CD4-positive, alpha-beta T cell treated with Interleukin-1 beta for 1 hour (primary cell): ENCODE measurements around the gene ZNF827.
"Not testable (repeated sequence)": the region's sequence is repeated elsewhere in the genome, so short reads cannot be mapped to it uniquely, and the experiment has no call there.

ENCODE experiments used
- DNase-seq, 2 donors: peaks; one replicate each; pipeline ENCODE4 v3.0.0-alpha.2; 2020 to 2022

Gene ZNF827

DNA sequence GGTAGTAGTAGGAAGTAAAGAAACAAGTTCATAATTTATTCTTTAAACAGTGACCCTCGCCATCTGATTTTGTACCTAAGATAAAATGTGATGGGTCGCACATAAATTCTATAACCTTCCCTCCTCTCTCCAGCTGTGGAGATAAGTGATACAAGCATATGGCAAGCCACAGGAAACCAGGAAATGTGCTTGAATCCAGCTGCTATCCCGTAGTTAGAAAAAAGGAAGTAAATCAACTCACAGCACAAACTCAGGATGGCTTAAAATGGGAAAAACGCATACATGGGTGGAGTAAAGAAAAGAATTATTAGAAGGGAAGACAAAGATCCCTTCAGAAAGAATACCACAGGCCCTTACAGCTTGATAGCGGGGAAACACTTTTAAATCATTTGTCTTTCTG is 78.2 kb downstream of the ZNF827 start:
- DNase-seq = no peak

DNA sequence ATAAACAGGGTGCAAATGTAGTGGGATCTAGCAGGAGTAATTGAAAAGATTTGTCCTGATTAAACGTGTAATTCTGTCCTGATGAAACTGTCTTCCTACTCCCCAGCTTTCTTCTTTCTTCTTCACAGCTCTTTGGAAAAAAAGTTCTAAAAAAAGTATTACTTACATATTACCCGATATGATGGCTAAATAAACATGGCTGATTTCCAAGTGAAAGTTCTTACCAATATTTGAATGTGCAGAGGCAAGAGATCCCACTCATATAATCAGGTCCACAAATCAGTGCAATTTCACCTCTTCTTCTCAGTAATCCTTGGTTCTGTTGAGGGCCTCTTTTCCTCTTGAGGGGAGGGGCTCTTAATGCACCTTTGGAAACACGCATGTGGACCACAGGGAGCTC is 78.7 kb downstream of the ZNF827 start:
- DNase-seq = no peak

DNA sequence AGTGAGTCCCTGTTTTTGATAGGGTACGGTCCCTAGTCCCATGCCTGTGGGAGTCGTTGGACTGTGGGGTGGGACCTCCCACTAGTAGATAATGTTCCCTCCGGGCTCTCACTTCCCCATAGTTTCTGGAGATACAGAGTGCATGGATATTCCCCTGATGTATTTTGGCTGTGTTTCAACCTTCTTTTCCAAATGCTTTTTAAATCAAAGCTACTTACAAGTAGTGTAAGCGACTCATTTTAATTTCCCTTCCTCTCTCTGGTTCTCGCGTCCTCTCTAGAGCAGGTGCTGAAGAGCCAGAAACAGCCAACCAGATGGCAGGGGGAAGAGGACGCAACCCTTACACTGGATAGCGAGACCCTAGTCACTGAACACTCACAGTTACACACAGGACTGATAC is 79.2 kb downstream of the ZNF827 start:
- no peak for DNase-seq

DNA sequence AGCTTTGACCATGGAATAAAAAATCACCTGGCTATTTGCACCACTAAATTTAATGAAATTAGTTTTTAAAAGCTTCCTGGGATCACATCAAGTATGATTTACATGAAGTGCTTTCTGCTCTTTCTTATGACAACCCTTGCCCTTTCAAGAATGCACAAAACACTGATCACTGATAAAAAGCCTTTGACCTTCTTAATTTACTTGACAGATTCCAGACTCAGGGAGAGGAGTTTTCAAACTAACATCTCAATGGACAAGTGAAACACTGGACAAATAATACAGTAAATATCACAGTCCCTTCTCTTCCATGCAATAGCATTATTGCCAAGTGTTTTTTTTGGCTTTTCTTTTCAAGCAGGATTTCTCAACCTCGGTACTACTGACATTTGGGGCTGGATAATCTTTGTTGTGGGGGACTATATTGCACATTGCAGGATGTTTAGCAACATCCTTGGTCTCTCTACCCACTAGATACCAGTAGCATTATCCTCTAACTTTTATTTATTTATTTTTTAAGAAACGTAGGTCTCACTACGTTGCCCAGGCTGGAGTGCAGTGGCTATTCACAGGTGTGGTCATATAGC is 86.3 kb downstream of the ZNF827 start:
- no peak for DNase-seq

DNA sequence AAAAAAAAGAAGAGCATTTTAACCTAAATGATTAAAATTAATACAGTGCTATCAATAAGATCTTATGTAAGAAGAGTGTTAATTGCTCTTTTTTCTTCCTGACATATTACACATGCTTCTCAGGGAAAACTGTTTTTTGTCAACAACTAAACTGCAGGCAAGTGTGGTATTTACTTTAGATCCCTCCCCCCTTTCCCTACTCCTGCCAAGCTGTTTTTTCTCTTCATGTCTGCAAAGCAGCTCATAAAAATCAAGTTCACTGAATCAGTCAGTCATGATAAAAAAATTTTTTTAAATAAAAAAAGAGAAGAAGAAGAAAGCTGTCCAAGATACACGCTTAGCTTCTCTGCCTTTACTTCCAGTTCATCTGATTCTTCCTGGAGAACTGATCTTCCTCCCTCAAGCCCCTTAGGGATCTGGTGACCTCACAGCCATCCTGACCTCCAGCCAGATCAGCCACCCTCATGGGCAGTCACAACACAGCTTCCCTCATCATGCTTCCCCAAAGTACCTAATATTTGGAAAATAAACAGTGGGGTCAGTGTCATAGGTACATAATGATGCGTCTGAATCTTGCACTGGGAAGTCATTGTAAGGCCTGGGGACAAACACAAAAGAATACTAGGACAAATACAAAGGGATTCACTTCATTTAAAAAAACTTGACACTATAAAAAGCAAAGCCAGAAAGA is 87.0 kb downstream of the ZNF827 start:
- no peak for DNase-seq

DNA sequence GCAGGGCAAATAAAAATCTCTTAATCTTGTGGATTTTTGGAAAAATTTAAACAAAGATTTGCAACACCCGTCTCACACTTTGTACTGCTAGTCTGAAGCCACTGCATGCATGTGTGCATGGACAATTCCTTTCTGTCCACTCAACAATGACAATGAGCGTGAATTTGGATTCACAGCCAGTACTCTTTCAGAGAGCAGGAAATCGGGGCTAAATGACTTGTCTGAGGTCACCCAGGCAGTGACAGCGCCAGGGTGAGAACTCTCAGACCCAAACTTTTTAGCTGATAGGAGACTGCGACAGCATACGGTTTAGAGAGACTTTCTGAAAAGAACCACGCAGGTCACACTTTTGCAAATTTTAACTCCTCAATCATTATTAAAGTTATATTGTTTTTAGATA is 90.9 kb downstream of the ZNF827 start:
- no peak for DNase-seq

DNA sequence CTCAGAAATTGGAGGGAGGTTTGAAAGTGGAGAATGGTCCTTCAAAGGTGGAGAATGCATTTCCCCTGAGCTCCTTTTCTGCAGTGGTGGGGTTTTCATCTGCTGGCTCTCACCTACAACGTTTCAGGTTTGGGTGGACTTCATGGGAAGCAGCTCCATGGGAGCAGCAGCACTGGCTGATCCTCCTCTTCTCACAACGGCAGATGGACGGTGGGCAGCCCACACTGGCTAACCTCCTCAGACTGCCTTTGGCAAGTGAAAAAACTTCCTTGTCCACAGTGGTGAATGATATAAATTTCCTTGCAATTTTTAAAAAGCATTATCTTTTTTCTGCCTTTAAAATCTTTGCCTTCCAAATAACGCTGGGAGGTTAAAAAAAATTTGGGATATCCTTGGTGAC is 93.5 kb downstream of the ZNF827 start:
- no peak for DNase-seq

DNA sequence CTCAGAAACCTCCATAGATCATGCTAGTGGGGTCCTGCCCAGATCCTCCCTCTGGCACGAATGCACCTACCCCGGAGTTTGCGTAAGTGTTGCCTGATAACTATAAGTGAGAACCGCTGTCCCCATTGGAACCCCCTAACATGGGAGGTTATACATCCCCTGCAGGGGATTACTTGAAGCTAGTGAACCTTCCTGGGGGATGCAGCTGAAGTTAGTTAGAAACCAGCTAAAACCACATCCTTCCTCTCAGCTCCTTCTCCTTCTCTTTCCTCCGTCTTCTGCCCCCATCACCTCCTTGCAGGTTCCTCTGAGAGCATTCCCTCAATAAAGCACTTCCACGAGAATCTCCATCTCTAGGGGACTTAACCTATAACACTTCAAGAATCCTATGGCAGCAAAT is 95.0 kb downstream of the ZNF827 start:
- no peak for DNase-seq

DNA sequence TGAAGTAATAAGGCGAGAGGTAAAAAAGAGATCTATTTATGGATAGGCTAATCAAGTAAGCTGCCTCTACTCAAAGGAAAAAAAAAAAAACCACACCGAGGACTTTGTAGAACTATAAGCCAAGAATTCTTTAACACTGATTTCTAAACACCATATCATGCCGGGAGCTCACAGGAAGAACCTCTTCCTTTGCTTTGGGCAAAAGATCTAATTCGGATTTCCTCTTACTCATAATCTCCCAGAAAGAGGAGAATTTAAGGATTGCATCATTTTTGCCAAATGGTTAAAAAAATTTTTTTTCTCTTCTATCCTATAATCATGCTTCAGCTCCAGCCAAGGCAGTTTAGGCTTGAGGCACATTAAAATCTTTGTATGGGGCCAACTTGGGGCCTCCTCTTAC is 95.5 kb downstream of the ZNF827 start:
- no peak for DNase-seq

DNA sequence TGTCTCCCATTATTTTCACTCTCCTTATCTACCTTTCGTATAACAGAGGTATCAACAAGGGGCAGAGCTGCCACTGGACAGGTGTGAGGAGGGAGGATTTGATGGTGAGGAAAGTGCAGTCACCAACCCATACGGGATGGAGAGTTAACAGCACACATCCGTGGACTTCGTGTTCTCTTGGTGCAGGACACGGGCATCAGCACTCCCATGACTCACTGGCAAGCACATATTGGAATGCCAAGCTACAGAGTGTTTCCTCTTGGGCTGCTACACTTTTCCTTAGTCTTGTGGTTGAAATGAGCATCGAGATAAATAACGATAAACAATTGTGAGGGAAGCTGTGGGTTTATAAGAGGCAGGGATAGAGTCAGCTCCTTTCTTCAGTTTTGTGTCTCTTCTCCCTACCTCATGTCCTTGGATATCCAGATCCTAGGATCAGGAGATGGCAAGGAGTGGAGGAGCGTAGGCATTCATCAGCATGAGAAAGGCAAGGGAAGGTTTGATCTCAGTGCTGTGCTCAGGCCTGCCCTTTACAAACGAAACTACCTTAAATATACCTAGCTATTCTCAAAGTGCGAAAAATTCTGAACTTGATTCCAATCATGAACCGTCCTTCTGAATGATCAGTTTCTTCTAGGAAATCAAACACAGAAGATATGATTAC is 96.3 kb downstream of the ZNF827 start:
- no peak for DNase-seq

DNA sequence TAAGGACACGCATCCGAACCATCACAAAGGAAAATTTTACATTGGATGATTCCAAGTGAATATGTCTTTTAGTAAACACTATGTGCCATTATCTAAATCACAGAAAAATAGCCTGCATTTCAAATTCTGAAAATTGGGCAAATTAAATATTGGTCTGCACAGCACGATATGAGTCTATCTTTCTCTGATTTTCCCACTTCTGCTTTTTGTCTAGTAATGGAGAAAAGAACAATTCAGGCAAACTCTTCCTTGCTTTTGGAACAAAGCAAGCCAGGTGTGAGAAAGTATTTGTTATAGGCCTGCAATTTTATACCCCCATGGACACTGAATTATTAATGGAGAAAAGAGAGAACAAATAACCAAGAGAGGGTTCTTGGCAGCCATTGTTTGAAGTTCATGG is 97.8 kb downstream of the ZNF827 start:
- DNase-seq = no peak

DNA sequence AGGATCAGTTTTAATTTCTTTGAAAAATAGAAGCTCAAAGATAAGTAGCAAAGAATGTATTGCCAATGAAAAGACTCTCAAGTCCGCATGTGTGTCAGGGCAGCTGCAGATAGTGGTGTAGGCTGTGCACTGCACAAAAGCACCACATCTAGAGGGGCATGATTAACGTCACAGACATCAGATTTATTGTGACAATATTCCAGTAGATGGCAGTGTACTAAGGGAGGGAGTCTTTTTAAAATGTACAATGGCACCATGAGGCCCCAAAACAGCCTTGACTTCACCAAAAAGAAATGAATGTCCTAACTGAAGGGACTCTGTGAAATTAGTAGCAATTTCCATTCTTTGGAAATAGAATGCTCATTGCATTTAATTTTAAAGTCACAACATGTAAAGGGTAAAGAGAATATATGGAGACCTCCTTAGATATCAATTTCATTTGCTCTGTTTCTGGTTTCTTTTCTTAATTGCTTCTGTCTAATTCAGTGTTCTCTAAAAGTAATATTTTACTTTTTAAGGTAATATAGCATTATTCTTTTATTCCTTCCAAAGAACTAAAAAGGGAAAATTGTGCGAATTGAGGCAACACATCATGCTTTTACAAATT is 98.4 kb downstream of the ZNF827 start:
- peak in 1 of 2 donors; percentile 40 for DNase-seq

DNA sequence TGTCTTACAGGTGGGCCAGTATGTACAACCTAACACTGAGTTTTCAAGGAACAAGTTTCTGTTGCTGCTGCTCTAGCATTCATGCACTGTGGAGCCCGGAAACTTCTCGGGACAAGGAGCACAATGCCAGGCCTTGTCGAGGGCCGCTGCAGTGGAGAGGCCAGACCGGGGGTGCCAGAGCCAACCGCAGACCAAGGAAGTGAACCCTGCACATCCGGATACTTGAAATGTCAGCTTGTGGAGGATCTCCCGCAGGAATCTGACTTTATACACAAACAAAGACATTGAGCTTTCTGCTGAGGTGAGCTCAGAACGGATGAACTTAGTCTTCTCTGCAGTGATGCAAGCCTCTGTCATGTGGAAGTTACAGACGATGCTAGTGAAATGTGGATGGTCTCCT is 99.5 kb downstream of the ZNF827 start:
- DNase-seq = no peak

DNA sequence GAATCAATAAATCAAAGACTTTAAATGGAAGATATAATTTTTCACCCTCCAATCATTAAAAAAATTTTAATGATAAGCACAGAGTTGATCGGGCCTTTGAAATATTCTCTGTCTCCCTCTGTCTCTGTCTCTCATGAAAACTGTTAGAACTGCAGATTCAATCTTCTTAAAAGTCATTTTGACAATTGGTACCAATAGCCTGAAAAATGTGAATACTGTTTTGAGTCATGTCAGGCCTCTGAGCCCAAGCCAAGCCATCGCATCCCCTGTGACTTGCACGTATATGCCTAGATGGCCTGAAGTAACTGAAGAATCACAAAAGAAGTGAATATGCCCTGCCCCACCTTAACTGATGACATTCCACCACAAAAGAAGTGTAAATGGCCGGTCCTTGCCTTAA is 106.2 kb downstream of the ZNF827 start:
- not testable (repeated sequence) for DNase-seq

DNA sequence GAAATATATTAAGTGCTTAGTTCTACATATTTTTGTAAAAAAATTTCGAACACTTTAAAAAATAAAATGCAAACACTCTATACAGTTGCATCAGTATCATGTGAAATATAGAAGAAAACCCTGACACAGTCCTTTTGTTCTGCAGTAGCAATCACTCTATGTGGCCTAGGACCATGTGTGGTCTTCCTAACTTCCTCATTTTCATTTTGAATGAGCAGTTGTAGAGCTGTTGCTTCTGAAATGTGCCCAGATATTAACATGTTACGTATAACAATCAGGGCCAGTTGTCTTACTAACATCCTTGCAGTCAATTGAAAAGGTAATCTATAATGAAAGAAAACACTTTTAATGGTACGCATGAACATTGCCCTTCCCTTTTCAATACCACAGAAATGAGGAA is 107.9 kb downstream of the ZNF827 start:
- DNase-seq = no peak

DNA sequence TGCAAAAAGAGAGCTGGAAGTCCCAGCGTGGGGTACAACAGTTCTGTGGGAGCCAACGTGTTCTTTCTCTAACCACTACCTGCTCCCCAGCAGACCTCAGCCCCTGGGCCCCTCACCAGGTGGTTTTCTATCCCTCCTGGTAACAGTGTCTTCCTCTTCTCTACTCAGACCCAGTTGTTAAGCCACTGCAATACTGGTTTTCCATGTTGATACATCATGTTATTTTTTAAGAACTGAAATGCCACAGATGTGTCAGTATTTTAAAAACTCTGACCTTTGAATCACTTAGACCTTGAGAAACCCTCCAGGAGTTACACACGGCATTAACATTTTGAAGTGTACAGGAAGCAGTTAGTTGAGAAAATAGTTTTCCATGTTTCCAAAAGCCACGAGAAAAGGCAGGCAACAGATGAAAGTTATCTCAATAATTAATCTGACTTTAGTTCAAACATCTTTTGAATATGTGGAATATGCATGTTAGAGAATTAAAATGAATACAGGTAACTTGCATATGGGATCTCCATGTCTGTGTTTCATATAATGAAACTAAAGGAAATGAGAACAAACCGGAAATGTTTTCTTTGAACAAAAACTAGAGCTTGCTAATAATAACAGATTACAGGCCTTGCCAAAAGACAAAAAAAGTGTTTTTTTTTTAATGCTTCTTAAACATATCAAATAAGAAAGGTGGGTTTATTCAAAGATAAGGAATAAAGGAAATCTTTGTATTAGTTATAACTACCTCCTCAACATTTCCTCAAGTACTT is 108.8 kb downstream of the ZNF827 start:
- DNase-seq = peak in 1 of 2 donors; percentile 14

DNA sequence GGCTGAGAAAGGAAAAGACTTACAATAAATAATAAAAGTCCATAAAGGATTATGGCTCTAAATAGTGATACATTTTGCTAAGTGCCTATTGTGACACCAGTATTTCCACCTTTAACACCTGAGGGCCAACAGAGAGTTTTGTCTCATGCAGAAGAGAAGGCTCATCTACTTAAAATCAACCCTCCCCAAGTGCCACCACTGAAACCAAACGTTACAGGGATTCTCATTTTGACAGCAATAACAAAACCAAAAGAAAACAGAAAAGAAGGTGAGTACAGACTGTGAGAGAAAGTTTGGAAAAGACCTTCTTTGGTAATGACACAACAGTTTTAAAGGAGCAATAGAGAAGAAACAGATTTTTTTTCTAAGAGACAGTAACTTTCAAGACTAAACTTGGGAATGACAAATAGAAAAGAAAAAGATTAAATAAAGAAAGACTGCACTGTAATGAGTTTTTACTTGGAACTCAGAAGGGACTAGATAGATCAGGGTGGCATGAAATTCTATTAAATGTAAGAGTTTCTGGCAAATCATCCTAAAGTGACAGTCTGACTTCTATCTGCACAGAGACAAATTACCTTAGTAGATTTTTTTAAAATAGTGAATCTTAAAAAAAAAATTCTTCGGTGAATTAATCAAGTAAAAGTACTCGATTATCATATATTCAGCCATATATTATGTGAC is 109.7 kb downstream of the ZNF827 start:
- no peak for DNase-seq

DNA sequence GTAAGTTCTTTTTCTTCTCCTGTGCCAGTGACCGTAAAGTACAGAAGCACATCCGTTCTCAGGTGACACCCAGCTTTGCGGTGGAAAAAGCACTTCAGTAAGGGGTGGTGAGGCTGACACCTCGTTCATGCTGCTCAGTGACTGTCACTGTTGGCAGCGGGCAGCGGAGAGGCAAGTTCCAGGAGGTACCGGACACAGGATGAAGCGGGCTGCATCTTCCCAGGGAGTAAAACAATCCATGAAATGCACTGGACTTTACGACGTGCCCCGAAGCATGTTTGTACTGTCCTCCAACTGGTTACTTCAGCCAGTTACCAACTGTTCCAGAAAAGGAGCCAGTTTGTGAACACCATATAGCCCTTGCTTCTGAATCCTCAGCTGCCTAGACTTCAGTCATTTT is 110.7 kb downstream of the ZNF827 start:
- DNase-seq = peak in 1 of 2 donors; percentile 6

DNA sequence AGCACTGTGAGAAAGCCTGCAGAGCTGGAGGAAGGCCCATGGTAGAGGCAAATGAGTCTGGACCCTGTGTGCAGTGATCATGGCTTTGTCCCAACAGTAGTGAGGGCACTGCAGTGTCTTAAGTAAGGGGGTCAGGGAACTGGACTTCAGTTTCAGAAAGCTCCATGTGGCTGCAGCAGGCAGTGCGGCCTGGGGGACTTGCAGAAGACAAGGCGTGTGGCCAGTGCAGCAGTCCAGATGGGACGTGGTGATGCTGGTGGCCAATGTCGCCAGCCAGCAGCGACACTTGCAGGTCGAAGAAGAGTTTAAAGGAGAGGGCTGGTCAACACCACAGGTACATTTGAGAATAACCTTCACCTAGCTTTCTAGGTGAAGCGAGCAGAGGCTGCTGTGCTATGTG is 113.4 kb downstream of the ZNF827 start:
- DNase-seq = no peak

DNA sequence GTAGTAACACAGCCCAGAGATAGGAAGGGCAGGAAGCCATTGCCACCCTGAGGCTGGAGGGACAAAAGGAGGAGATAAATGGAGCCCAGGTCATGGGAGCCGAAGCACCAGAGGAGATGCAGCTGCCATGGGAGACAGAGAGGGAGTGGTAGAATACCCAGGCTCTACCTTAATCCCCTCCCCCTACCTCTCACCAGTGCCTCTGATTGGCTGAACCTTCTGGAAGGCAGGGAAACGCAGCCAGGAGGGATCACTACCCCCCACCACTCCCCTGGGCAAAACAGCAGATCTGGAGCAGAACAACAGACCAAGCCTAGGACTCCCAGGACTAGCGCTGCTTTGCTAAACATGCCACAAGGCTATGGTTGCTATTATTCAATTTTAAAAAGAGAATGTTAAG is 114.2 kb downstream of the ZNF827 start:
- no peak for DNase-seq

DNA sequence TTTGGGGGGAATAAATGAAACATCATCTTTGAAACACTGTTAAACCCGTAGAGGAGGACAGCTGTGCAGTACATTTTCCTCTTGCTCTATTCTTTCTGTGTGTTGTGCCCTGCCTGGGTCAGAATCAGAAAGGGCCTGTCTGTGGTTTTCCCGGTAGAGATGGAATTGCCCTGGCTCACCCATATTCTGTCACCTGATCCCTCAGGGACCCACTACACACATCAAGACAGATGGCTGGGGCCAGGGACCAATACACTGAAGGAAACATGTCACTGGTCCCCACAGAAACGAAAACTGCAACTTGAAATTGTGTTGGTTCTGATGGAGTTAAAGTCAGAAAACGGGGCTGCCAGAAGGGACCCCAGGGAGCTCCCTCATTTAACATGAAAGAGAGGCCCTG is 114.9 kb downstream of the ZNF827 start:
- no peak for DNase-seq

DNA sequence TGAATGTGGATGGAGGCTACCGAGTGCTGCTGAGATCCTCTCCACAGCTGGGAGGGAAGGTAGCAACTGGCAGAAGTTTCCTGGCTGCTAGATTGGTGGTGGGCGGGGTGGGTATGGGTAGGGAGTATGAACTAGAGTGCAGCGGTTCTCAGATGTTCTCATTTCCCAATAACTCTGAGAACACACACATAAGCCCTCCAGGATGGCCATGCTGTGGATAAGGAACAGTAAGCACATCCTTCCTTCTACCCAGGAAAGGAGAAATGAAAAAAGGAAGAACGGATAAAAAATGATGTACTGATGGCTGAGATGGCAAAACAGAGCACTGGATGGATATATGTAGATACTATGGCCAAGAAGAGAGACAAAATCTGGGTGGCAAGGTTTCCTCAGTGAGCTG is 116.0 kb downstream of the ZNF827 start:
- DNase-seq = no peak

DNA sequence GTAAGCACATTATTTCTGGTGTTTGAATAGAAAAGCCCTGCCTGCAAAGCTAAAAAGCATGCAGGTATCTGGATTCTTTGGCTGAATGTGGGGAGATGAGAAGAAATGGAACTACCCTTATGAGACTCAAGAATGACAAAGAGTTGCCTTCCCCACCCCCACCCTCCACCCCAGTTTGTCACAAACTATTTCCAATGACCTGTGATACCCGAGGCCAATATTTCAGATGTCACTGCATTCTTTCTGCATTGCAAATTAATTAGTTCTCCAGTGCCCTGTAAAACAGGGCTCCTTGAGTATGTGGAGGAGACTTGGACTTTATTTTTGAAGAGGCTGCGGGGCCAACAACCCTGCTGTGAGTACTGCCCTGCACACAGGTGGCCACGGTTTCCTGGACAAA is 116.4 kb downstream of the ZNF827 start:
- no peak for DNase-seq
